Stimulated activated CD8-positive, alpha-beta memory T cell treated with anti-CD3 and anti-CD28 coated beads, Interleukin-4, amount 100 ng/mL, for 4 hours (primary cell): ENCODE data around the gene GINS1.

Source experiments
- DNase-seq, 2 donors: peaks; one replicate each; pipeline ENCODE4 v3.0.0-alpha.2; 2020; ENCODE audit warnings: low read depth in 2 of 2, low spot score in 1 of 2

The GINS1 gene

GRCh38 chr20:25493137-25493536 is 85.7 kb downstream of the GINS1 start:
- DNase-seq = no peak

GRCh38 chr20:25493748-25494505 is 86.5 kb downstream of the GINS1 start:
- DNase-seq = no peak

GRCh38 chr20:25494506-25495188 is 87.2 kb downstream of the GINS1 start:
- no peak for DNase-seq

- DNase-seq = no peak
Observed at GRCh38 chr20:25495189-25495824, 87.8 kb downstream of the GINS1 start.

GRCh38 chr20:25496165-25496967 is 88.9 kb downstream of the GINS1 start:
- no peak for DNase-seq

- no peak for DNase-seq
Observed at GRCh38 chr20:25496968-25497401, 89.5 kb downstream of the GINS1 start.

GRCh38 chr20:25497586-25498279 is 90.3 kb downstream of the GINS1 start:
- no peak for DNase-seq
